GM19023 (cell line): ENCODE results near the gene SH3BP1.
A peak's percentile ranks its signal among the peaks of the same experiment; 100 is the strongest.

Source experiments
- ATAC-seq: cut with Tn5 transposase; IDR thresholded peaks from one replicate; pipeline ENCODE4 v1.9.1; 2021; ENCODE audit warnings: mild to moderate bottlenecking, moderate library complexity; ENCODE audit not compliant: unreplicated experiment

Gene SH3BP1

GRCh38 chr22:37658133-37659065 lies 18.9 kb downstream of the SH3BP1 start, which contains the start of gene PDXP:
Gene PDXP, plus strand, starts transcription at chr22:37658723. Its CDS starts 60 bp downstream, at chr22:37658783.
- ATAC-seq, result peak; percentile 86

- ATAC-seq, result no peak
Measured at GRCh38 chr22:37659066-37659896, 19.8 kb downstream of the SH3BP1 start.

- no peak for ATAC-seq
Measured at GRCh38 chr22:37659897-37660708, 20.6 kb downstream of the SH3BP1 start.

GRCh38 chr22:37660709-37661045 lies 21.2 kb downstream of the SH3BP1 start:
- ATAC-seq, result no peak

GRCh38 chr22:37661160-37661924 lies 21.9 kb downstream of the SH3BP1 start:
- no peak for ATAC-seq

GRCh38 chr22:37662039-37662438 lies 22.6 kb downstream of the SH3BP1 start:
- no peak for ATAC-seq

- no peak for ATAC-seq
Measured at GRCh38 chr22:37663521-37664140, 24.2 kb downstream of the SH3BP1 start.

- no peak for ATAC-seq
Measured at GRCh38 chr22:37664249-37665101, 25.0 kb downstream of the SH3BP1 start.

GRCh38 chr22:37665487-37665886 lies 26.0 kb downstream of the SH3BP1 start:
- ATAC-seq, result no peak

GRCh38 chr22:37669586-37669985 lies 30.1 kb downstream of the SH3BP1 start:
- no peak for ATAC-seq

- no peak for ATAC-seq
Measured at GRCh38 chr22:37672206-37672919, 32.9 kb downstream of the SH3BP1 start.

GRCh38 chr22:37672920-37673455 lies 33.5 kb downstream of the SH3BP1 start:
- ATAC-seq, result no peak

- ATAC-seq, result no peak
Measured at GRCh38 chr22:37674248-37674647, 34.8 kb downstream of the SH3BP1 start.

- peak; percentile 47 for ATAC-seq
Measured at GRCh38 chr22:37674951-37675929, 35.8 kb downstream of the SH3BP1 start, which contains the start of gene LGALS1. Gene LGALS1, plus strand, starts transcription at chr22:37675636. Its CDS starts 67 bp downstream, at chr22:37675703.

- ATAC-seq, result no peak
Measured at GRCh38 chr22:37675930-37676735, 36.7 kb downstream of the SH3BP1 start.
